Measurements from ENCODE around the gene RXFP4. TPM values are rescaled to one million over a fixed set of nuclear protein-coding genes. Genes with fewer than 3 reads are reported as not detected.

The RXFP4 gene
- total and polyA plus RNA-seq, 9 of the 15 experiments (the other 6 are each of a cell fraction or from before 2014, with no cell fraction given): 0.64 TPM; not detected in 8

DNA sequence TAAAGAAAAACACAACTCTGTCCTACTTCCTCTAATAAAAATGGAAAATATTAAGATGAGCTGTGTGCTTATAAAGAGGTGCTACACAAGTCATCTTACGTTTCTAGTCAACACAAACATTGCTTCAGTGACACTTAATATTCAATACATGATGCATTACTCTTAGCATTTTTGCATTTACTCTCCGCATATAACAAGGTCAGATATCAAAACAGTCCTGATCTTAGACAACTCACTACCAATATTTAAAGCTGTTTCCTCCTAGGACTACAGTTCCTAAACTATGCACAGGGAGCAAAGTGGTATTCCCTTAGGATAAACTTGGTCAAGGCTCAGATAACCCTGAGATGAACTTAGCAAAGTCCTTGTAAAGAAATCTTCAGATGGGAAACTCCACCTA is 42.5 kb upstream of the RXFP4 start (continued):
- TF ChIP-seq, protein P1, sequence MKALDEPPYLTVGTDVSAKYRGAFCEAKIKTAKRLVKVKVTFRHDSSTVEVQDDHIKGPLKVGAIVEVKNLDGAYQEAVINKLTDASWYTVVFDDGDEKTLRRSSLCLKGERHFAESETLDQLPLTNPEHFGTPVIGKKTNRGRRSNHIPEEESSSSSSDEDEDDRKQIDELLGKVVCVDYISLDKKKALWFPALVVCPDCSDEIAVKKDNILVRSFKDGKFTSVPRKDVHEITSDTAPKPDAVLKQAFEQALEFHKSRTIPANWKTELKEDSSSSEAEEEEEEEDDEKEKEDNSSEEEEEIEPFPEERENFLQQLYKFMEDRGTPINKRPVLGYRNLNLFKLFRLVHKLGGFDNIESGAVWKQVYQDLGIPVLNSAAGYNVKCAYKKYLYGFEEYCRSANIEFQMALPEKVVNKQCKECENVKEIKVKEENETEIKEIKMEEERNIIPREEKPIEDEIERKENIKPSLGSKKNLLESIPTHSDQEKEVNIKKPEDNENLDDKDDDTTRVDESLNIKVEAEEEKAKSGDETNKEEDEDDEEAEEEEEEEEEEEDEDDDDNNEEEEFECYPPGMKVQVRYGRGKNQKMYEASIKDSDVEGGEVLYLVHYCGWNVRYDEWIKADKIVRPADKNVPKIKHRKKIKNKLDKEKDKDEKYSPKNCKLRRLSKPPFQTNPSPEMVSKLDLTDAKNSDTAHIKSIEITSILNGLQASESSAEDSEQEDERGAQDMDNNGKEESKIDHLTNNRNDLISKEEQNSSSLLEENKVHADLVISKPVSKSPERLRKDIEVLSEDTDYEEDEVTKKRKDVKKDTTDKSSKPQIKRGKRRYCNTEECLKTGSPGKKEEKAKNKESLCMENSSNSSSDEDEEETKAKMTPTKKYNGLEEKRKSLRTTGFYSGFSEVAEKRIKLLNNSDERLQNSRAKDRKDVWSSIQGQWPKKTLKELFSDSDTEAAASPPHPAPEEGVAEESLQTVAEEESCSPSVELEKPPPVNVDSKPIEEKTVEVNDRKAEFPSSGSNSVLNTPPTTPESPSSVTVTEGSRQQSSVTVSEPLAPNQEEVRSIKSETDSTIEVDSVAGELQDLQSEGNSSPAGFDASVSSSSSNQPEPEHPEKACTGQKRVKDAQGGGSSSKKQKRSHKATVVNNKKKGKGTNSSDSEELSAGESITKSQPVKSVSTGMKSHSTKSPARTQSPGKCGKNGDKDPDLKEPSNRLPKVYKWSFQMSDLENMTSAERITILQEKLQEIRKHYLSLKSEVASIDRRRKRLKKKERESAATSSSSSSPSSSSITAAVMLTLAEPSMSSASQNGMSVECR (CRISPR knock-in tag; IDR thresholded peaks at IDR 0.05): no peak
- no peak for TF ChIP-seq GATAD2B (IDR thresholded peaks at IDR 0.05; ENCODE audit: borderline replicate concordance)

DNA sequence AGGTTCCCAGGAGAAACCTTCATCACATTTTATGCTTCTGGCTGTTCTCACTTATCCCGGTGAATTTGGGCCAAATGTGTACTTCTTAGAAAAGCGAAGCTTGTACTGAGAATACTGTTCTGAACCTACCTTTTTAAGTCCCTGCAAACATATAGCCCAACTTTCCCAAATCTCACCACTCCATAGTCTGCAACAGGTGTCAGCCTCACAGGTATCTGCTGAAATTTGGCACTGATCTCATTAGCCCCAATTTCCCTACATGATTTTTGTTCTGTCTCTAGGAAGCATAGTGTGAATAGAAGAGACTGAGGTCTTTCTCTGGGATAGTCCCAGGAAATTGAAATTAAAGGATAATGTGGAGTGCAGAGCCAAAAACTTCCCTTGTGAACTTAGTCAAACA is 41.8 kb upstream of the RXFP4 start:
- FAIRE-seq: no peak
- TF ChIP-seq RBFOX2 (IDR thresholded peaks at IDR 0.05; ENCODE audit: low read depth, low read length): 0 out of 2 replicates have a peak, but pooled peaks have one; percentile 18
- TF ChIP-seq, protein P2, sequence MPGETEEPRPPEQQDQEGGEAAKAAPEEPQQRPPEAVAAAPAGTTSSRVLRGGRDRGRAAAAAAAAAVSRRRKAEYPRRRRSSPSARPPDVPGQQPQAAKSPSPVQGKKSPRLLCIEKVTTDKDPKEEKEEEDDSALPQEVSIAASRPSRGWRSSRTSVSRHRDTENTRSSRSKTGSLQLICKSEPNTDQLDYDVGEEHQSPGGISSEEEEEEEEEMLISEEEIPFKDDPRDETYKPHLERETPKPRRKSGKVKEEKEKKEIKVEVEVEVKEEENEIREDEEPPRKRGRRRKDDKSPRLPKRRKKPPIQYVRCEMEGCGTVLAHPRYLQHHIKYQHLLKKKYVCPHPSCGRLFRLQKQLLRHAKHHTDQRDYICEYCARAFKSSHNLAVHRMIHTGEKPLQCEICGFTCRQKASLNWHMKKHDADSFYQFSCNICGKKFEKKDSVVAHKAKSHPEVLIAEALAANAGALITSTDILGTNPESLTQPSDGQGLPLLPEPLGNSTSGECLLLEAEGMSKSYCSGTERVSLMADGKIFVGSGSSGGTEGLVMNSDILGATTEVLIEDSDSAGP (CRISPR knock-in tag; IDR thresholded peaks at IDR 0.05): no peak
- no peaks in the 10 kb centered on the region for H3K79me2 ChIP-seq (ENCODE audit: control insufficient read depth, insufficient read depth, low read length)
- POLR2A ChIA-PET: interaction anchor here (1.2 to 2.0 kb wide), 3 partner anchors 10 to 57 kb away, joined by 3 to 5 read pairs (median 5); no protein-coding TSS in a partner anchor
- H4K20me1 ChIP-seq (replicated peaks; ENCODE audit: control insufficient read depth, insufficient read depth, low read length): no peaks in the 10 kb centered on the region
- no peaks in the 10 kb centered on the region for H3K9me1 ChIP-seq (ENCODE audit: control insufficient read depth, insufficient read depth, low read length)
- H3K9me3 ChIP-seq (replicated peaks; ENCODE audit: control insufficient read depth, insufficient read depth, low read depth, low read length): no peaks in the 10 kb centered on the region
- ATAC-seq: no peak
- peaks cover 3 to 13% of the 10 kb centered on the region in 2 experiments; a peak in 3 of 5 replicates for H3K4me1 ChIP-seq (replicated peaks in 1 of 2; ENCODE audit: control insufficient read depth in 2 of 2, insufficient read depth in 2 of 2, low read length in 2 of 2)
- H3K9ac ChIP-seq (ENCODE audit: insufficient read depth in 1 of 2, low read depth in 2 of 2, low read length in 2 of 2): no peak overlapping the region
- H3K4me2 ChIP-seq (ENCODE audit: insufficient read depth, low read length): no peak overlapping the region
- CTCF ChIA-PET (ENCODE audit: low intra/inter-chr PET ratio): no interaction called here
- no TSS peak for BruUV-seq (replicated peaks)
- WGBS (ENCODE audit: insufficient coverage, low coverage, missing lambda C conversion rate): 83% methylated on average over 2 of the region's 2 CpGs
- no peak overlapping the region for H2AFZ ChIP-seq (ENCODE audit: low read depth, low read length)
- no peak overlapping the region for H3K4me3 ChIP-seq
- intact Hi-C loops (cut with micrococcal nuclease): no loop called here
- peaks cover 70% of the 10 kb centered on the region for H3K36me3 ChIP-seq (ENCODE audit: control insufficient read depth, insufficient read depth, low read length)
- no peak for DNase-seq (ENCODE audit: extremely low read depth in 1 of 4, low spot score in 3 of 4)
- in situ Hi-C loops (cut with MboI): no loop called here
- no peaks in the 10 kb centered on the region for H3K27me3 ChIP-seq (ENCODE audit: control insufficient read depth in 2 of 2, insufficient read depth in 2 of 2, low read length in 2 of 2)
- H3K27ac ChIP-seq (ENCODE audit: extremely low read depth, low read depth, low read length): no peak overlapping the region
